ENCODE data around the gene NTSR1.

DNA sequence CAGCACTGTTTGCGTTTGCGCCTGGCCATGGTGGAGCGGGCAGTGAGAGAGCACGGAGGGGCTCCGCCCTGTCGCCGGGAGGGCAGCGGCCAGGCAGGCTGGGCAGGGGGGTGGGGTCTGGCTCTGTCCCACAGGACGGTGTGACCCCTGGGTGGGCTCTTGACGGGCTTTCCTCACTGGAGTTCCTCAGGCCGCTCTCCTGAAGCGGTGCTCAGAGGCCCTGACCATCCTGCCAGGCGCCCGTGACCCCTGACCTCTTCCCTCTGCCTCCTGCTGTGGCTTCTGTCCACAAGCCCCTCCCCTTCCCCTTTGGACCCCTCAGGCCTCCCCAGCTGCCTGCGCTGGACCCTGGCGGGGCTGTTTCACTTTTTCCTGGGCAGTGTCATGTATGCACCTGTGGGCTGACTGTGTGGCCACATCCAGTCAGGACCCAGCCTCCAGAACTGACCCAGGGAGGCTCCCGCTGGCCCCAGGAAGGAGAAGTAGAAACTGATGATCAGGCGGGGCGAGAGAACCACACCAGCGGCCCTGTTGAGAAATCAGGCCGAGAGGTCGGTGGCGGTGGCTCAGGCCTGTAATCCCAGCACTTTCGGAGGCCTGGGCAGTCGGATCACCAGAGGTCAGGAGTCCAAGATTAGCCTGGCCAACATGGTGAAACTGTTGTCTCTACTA lies 97.2 kb downstream of the NTSR1 start:
- TF ChIP-seq CTCF (IDR thresholded peaks at IDR 0.05) (no peak), EP300 (IDR thresholded peaks at IDR 0.05) (no peak), POLR2AphosphoS5 (IDR thresholded peaks at IDR 0.05) (no peak), POLR2A (IDR thresholded peaks at IDR 0.05) (no peak)
